ENCODE data around the gene PTPN9.
"Not testable (repeated sequence)": the region's sequence is repeated elsewhere in the genome, so short reads cannot be mapped to it uniquely, and the experiment has no call there.

- TF ChIP-seq CTCF (conservative IDR thresholded peaks at IDR 0.05); ZFX (IDR thresholded peaks at IDR 0.05): not testable (repeated sequence)
Measured at GRCh38 chr15:75445324-75445723, 133.8 kb downstream of the PTPN9 start.
